Gastrocnemius medialis (tissue), 4 donors: ENCODE results near the gene ATP9A. TPM values are rescaled to one million over a fixed set of nuclear protein-coding genes. Genes with fewer than 3 reads are reported as not detected.
"Not testable (repeated sequence)": the region's sequence is repeated elsewhere in the genome, so short reads cannot be mapped to it uniquely, and the experiment has no call there.

Source experiments
- ATAC-seq, 2 donors: fragments of 150-250 bp; one replicate each; pipeline ENCODE4 v1.9.1; 2016
- DNase-seq, 2 donors: peaks; one replicate each; pipeline ENCODE4 v3.0.0-alpha.2; 2019
- H3K27ac ChIP-seq, 4 donors: fragments of 200-600 bp; sonication (generic); 1 replicate in 1 of 4; 2 replicates in 3 of 4; pipeline ENCODE4 v1.5.1; 2016 to 2018; ENCODE audit warnings: mild to moderate bottlenecking in 2 of 4, moderate library complexity in 1 of 4
- H3K27me3 ChIP-seq, 3 donors: fragments of 200-600 bp; sonication (generic) in 2 of 3; 1 replicate in 1 of 3; 2 replicates in 2 of 3; pipeline versions ENCODE4 v1.5.1 to v1.6.0; 2016 to 2019; ENCODE audit warnings: mild to moderate bottlenecking in 1 of 3, moderate library complexity in 1 of 3
- H3K36me3 ChIP-seq, 2 donors: fragments of 200-600 bp; sonication (generic) in 1 of 2; one replicate each; pipeline ENCODE4 v1.5.1; 2017 to 2018
- H3K4me1 ChIP-seq, 2 donors: fragments of 200-600 bp; sonication (generic) in 1 of 2; one replicate each; pipeline ENCODE4 v1.5.1; 2016 to 2017; ENCODE audit warnings: mild to moderate bottlenecking in 2 of 2
- H3K4me3 ChIP-seq, 4 donors: fragments of 200-600 bp; sonication (generic) in 3 of 4; 1 replicate in 1 of 4; 2 replicates in 3 of 4; pipeline ENCODE4 v1.5.1; 2016 to 2019; ENCODE audit warnings: mild to moderate bottlenecking in 2 of 4
- H3K9me3 ChIP-seq, 3 donors: fragments of 200-600 bp; sonication (generic) in 2 of 3; 1 replicate in 1 of 3; 2 replicates in 2 of 3; pipeline ENCODE4 v1.5.1; 2016 to 2019
- POLR2A ChIP-seq, 2 donors: fragments of 450-650 bp; IDR thresholded peaks; one replicate each; pipeline ENCODE4 v1.6.1; 2017; ENCODE audit warnings: antibody characterized with exemption in 2 of 2, mild to moderate bottlenecking in 2 of 2, moderate library complexity in 2 of 2
- in situ Hi-C, 4 donors: fragments of 200-750 bp; cut with MboI; loops; one replicate each; pipeline versions ENCODE4 v1.15.0 to v1.8.0; 2017; ENCODE audit warnings: low sequenced_read_pairs in 4 of 4
- intact Hi-C: fragments of 100-400 bp; cut with DNase I; formaldehyde crosslinking; loops from one replicate; pipeline ENCODE4 v1.15.1; 2023; ENCODE audit warnings: low total_unique reads
- total RNA-seq, 4 donors: library from RNA; depleted of rRNA; stranded (reverse); fragments of >200 nt; gene quantifications; one replicate each; pipeline versions ENCODE4 v1.1.0 to v1.2.3, GENCODE V29; 2016
- TF ChIP-seq, protein P1 (sequence below), 5 experiments: fragments of 450-650 bp in 3 of 5; fragments of 200-600 bp in 2 of 5; sonication (generic) in 2 of 5; IDR thresholded peaks in 4 of 5; conservative IDR thresholded peaks in 1 of 5; 1 replicate in 4 of 5; 2 replicates in 1 of 5; pipeline ENCODE4 v1.5.1; 2016 to 2019; ENCODE audit warnings: antibody characterized with exemption in 5 of 5, mild to moderate bottlenecking in 3 of 5, moderate library complexity in 3 of 5

Gene ATP9A, protein sequence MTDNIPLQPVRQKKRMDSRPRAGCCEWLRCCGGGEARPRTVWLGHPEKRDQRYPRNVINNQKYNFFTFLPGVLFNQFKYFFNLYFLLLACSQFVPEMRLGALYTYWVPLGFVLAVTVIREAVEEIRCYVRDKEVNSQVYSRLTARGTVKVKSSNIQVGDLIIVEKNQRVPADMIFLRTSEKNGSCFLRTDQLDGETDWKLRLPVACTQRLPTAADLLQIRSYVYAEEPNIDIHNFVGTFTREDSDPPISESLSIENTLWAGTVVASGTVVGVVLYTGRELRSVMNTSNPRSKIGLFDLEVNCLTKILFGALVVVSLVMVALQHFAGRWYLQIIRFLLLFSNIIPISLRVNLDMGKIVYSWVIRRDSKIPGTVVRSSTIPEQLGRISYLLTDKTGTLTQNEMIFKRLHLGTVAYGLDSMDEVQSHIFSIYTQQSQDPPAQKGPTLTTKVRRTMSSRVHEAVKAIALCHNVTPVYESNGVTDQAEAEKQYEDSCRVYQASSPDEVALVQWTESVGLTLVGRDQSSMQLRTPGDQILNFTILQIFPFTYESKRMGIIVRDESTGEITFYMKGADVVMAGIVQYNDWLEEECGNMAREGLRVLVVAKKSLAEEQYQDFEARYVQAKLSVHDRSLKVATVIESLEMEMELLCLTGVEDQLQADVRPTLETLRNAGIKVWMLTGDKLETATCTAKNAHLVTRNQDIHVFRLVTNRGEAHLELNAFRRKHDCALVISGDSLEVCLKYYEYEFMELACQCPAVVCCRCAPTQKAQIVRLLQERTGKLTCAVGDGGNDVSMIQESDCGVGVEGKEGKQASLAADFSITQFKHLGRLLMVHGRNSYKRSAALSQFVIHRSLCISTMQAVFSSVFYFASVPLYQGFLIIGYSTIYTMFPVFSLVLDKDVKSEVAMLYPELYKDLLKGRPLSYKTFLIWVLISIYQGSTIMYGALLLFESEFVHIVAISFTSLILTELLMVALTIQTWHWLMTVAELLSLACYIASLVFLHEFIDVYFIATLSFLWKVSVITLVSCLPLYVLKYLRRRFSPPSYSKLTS
- total RNA-seq = 10 to 100 TPM; 11.8 to 34.8 (median 20.8) TPM

DNA sequence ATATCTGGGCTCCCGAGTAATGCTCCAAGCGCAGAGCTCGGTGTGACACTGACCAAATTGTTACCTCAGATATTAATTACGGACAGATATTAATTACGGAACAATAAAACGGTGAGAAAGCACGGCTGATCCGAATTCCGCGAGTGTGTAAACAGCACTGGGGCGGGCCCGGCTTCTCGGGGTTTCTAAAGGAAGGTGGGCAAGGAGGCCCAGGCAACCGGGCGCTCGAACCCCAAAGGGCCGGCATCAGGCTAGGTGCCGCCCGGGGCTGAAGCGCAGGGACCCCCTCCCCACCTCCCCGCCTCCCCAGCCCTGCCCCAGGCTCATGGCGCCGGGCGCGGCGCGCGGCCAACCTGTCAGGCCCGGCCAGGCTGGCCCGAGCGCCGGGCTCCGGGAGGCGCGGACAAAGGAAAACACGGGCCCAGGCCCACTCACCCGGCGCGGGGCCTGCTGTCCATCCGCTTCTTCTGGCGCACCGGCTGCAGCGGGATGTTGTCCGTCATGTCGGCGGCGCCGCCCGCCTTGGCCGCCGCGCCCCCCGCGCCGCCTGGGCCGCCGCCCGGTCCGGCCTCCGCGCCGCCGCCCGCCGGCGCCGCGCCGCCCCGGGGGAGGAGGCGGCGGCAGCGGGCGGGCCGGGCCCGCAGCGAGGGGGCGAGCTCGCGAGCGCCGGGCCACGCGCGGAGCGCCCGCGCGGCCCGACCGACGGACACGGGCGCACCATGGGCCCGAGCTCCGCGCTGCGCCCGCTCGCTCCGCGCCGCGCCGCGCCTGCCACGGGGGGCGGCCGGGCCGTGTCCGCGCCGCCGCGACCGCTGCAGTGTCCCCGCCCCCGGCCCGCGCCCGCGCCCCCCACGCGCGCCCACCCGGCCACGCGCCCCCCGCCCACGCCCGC is at the start of gene ATP9A:
ATP9A (minus strand) TSS at position 524 of the 892 bp plus-strand sequence; CDS start at position 503, 21 bp downstream.
- TF ChIP-seq, protein P1, sequence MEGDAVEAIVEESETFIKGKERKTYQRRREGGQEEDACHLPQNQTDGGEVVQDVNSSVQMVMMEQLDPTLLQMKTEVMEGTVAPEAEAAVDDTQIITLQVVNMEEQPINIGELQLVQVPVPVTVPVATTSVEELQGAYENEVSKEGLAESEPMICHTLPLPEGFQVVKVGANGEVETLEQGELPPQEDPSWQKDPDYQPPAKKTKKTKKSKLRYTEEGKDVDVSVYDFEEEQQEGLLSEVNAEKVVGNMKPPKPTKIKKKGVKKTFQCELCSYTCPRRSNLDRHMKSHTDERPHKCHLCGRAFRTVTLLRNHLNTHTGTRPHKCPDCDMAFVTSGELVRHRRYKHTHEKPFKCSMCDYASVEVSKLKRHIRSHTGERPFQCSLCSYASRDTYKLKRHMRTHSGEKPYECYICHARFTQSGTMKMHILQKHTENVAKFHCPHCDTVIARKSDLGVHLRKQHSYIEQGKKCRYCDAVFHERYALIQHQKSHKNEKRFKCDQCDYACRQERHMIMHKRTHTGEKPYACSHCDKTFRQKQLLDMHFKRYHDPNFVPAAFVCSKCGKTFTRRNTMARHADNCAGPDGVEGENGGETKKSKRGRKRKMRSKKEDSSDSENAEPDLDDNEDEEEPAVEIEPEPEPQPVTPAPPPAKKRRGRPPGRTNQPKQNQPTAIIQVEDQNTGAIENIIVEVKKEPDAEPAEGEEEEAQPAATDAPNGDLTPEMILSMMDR (IDR thresholded peaks at IDR 0.05 in 4 of 5, conservative IDR thresholded peaks at IDR 0.05 in 1 of 5) = no peak
- peak in 1 of 2 donors; percentile 12 for TF ChIP-seq POLR2A (IDR thresholded peaks at IDR 0.05)
- in situ Hi-C loops (no loop called here), intact Hi-C loops (no loop called here)
- Histone ChIP-seq H3K9me3 (no peaks in the 10 kb centered on the region), H3K4me3 (peak within 1 kb of the TSS; percentile 56 to 78 (median 74)), H3K27ac (peak within 1 kb of the TSS in 3 of 4 donors; percentile 36 to 72 (median 70)), H3K27me3 (no peaks in the 10 kb centered on the region), H3K36me3 (no peaks in the 10 kb centered on the region), H3K4me1 (no peaks in the 10 kb centered on the region)
- DNase-seq (peak in 1 of 2 donors; percentile 12), ATAC-seq (peak; percentile 56 to 61)

DNA sequence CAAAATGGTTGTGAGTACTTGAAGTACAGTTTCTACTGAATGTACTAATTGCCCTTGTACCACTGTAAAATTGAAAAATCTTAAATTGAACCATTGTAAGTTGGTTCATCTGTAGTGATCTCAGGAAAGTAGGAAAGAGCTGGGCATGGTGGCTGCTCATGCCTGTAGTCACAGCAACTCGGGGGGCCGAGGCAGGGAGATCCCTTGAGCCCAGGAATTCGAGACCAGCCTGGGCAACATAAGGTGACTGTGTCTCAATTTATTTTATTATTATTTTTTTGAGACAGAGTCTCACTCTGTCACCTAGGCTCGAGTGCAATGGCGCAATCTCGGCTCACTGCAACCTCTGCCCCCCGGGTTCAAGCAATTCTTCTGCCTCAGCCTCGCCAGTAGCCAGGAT is 48.7 kb upstream of the ATP9A start:
- in situ Hi-C loops, ATAC-seq, H3K4me1 ChIP-seq: not testable (repeated sequence)

DNA sequence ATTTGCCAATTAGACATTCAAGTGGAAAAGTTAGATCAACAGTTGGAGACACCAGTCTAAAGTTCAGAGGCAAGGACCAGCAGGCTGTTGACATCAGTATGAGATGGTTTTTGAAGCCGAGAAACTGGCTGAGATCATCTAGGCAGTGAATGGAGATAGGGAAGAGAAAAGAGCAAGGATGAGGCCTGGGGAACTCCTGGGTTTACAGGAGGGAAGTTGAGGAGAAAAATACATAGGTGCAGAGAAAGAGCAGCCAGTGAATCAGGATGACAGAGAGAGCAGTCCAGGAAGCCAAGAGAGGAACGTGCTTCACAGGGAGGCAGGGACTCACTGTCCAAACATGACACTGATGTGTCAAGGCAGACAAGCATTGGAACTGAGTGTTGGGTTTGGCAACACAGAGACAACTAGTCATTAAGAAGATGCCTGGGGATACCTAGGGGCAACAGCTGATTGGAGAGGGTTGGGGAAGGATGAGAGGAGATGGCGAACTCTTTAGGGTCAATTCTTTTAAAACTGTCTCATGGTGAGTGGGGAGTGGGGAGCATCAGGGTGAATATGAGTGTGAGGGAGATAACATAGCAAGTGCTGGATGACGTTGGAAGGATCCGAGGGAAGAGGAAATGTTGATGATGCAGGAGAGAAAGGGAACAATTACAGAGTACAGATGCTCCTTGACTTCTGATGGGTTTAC is 47.3 kb upstream of the ATP9A start:
- ATAC-seq (no peak), DNase-seq (no peak)
- Histone ChIP-seq H3K36me3 (no peaks in the 10 kb centered on the region), H3K4me1 (no peaks in the 10 kb centered on the region), H3K27ac (no peak overlapping the region), H3K4me3 (no peak overlapping the region), H3K9me3 (no peaks in the 10 kb centered on the region), H3K27me3 (peaks cover 0 to 2% (median 0%) of the 10 kb centered on the region in 3 donors)
- no peak for TF ChIP-seq POLR2A (IDR thresholded peaks at IDR 0.05)
- TF ChIP-seq, protein P1 (IDR thresholded peaks at IDR 0.05 in 4 of 5, conservative IDR thresholded peaks at IDR 0.05 in 1 of 5) = no peak
- intact Hi-C loops (no loop called here), in situ Hi-C loops (no loop called here)

More for the DNA sequence above, 48.7 kb upstream of the ATP9A start:
- H3K27me3 ChIP-seq, H3K36me3 ChIP-seq, H3K9me3 ChIP-seq, H3K27ac ChIP-seq, intact Hi-C loops, DNase-seq, H3K4me3 ChIP-seq: not testable (repeated sequence)

DNA sequence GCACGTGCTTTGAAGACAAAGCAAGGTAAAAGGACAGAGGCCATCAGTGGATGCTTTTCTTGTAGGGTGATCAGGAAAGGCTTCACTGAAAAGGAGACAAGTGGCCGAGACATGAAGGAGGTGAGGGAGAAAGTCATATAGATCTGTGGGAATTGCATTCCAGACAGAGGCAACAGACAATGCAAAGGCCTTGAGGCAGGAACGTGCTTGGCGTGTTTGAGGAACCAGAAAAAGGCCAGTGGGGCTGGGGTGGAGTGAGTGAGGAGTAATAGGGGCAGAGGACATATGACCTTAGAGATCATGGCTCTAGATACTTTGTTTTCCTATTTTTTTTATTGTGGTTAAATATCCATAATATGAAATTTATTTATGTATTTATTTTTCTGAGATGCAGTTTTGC is 44.7 kb upstream of the ATP9A start:
- ATAC-seq (no peak), DNase-seq (no peak)
- Histone ChIP-seq H3K36me3 (no peaks in the 10 kb centered on the region), H3K27me3 (no peaks in the 10 kb centered on the region), H3K4me3 (no peak overlapping the region), H3K27ac (no peak overlapping the region), H3K4me1 (no peaks in the 10 kb centered on the region), H3K9me3 (no peaks in the 10 kb centered on the region)
- in situ Hi-C loops (no loop called here), intact Hi-C loops (no loop called here)
- TF ChIP-seq, protein P1 (IDR thresholded peaks at IDR 0.05 in 4 of 5, conservative IDR thresholded peaks at IDR 0.05 in 1 of 5) = no peak
